ENCODE data around the gene FGF1. TPM values are rescaled to one million over a fixed set of nuclear protein-coding genes. Genes with fewer than 3 reads are reported as not detected.
A peak's percentile ranks its signal among the peaks of the same experiment; 100 is the strongest.

The FGF1 gene
- polyA plus RNA-seq, 1 of the 3 experiments (the other 2 are of a cell fraction): 5.3 TPM

DNA sequence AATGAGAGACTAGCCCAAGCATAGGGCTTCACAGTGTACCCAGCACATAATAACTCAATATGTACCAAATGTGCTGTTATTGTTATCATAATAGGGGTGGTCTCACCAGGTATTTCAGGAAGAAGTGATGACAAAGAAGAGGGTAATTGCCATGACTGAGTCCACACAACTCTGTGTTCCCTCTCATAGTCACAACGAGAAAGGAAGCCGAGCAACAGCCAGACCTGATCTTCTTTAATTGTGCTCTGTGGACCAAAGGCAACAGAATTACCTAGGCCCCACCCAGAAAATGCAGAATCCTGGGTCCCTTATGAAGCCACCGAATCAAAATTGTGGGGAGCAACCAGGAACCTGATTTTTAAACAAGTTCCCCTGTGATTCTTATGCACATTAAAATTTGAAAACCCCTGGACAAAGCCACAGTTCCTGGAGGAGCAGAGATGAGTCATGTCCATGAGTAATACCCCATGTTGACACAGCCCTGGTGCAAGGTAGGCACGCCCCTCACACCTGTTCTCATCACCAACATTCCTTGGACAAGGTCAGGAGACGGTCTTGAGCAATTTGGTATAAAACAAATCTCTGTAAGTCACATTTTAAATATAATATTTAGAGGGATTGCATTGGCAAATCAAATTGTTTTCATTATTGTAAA is 5.2 kb downstream of the FGF1 start:
- H3K4me1 ChIP-seq (ENCODE audit: control insufficient read depth in 1 of 2, insufficient read depth in 2 of 2, low read depth in 1 of 2, low read length in 1 of 2): peaks cover 13 to 15% of the 10 kb centered on the region in 2 experiments; a peak in 3 of 4 replicates
- no peaks in the 10 kb centered on the region for H4K20me1 ChIP-seq (ENCODE audit: insufficient read depth)
- H3K4me3 ChIP-seq (ENCODE audit: low read depth in 2 of 2, low read length in 1 of 2): no peak overlapping the region
- no peaks in the 10 kb centered on the region for H3K36me3 ChIP-seq (replicated peaks in 1 of 2; ENCODE audit: control insufficient read depth in 1 of 2, insufficient read depth in 2 of 2, low read length in 1 of 2)
- no peaks in the 10 kb centered on the region for H3K9me3 ChIP-seq
- H3K4me2 ChIP-seq: no peak overlapping the region
- H3K27ac ChIP-seq (ENCODE audit: low read depth in 2 of 2, low read length in 1 of 2): no peak overlapping the region
- H3K27me3 ChIP-seq (ENCODE audit: insufficient read depth): no peaks in the 10 kb centered on the region
- no peak overlapping the region for H2AFZ ChIP-seq (ENCODE audit: low read depth)
- CTCF ChIA-PET: interaction anchor here (0.7 to 2.5 kb wide), 3 partner anchors 16 to 208 kb away, joined by 3 to 20 read pairs (median 4); no protein-coding TSS in a partner anchor
- TF ChIP-seq RAD21 (IDR thresholded peaks at IDR 0.05; ENCODE audit: low read length): no peak
- peak; percentile 52 for TF ChIP-seq TCF12 (IDR thresholded peaks at IDR 0.05)
- TF ChIP-seq NFIC (IDR thresholded peaks at IDR 0.05; ENCODE audit: borderline replicate concordance): no peak
- TF ChIP-seq JUND (IDR thresholded peaks at IDR 0.05): peak; percentile 55; the same call in 1 of the 2 replicates
- no peak for TF ChIP-seq FOXM1 (IDR thresholded peaks at IDR 0.05; ENCODE audit: low read depth)
- no peak for TF ChIP-seq TEAD4 (IDR thresholded peaks at IDR 0.05; ENCODE audit: borderline replicate concordance, insufficient read depth)
- TF ChIP-seq CHD2 (IDR thresholded peaks at IDR 0.05; ENCODE audit: low read length, partially characterized antibody): no peak
- TF ChIP-seq, protein P1, sequence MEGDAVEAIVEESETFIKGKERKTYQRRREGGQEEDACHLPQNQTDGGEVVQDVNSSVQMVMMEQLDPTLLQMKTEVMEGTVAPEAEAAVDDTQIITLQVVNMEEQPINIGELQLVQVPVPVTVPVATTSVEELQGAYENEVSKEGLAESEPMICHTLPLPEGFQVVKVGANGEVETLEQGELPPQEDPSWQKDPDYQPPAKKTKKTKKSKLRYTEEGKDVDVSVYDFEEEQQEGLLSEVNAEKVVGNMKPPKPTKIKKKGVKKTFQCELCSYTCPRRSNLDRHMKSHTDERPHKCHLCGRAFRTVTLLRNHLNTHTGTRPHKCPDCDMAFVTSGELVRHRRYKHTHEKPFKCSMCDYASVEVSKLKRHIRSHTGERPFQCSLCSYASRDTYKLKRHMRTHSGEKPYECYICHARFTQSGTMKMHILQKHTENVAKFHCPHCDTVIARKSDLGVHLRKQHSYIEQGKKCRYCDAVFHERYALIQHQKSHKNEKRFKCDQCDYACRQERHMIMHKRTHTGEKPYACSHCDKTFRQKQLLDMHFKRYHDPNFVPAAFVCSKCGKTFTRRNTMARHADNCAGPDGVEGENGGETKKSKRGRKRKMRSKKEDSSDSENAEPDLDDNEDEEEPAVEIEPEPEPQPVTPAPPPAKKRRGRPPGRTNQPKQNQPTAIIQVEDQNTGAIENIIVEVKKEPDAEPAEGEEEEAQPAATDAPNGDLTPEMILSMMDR (IDR thresholded peaks at IDR 0.05): no peak
- no peak for TF ChIP-seq EZH2phosphoT487 (IDR thresholded peaks at IDR 0.05; ENCODE audit: borderline replicate concordance, low read depth)
- TF ChIP-seq RFX5 (IDR thresholded peaks at IDR 0.05; ENCODE audit: low read length): no peak
- TF ChIP-seq, protein P2, sequence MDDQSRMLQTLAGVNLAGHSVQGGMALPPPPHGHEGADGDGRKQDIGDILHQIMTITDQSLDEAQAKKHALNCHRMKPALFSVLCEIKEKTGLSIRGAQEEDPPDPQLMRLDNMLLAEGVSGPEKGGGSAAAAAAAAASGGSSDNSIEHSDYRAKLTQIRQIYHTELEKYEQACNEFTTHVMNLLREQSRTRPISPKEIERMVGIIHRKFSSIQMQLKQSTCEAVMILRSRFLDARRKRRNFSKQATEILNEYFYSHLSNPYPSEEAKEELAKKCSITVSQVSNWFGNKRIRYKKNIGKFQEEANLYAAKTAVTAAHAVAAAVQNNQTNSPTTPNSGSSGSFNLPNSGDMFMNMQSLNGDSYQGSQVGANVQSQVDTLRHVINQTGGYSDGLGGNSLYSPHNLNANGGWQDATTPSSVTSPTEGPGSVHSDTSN (IDR thresholded peaks at IDR 0.05): no peak
- TF ChIP-seq FOXJ3 (CRISPR knock-in tag; IDR thresholded peaks at IDR 0.05): no peak
- no peak for TF ChIP-seq EP300 (IDR thresholded peaks at IDR 0.05; ENCODE audit: borderline replicate concordance in 1 of 2, low read depth in 1 of 2, low read length in 1 of 2)
- no peak for TF ChIP-seq MXI1 (IDR thresholded peaks at IDR 0.05; ENCODE audit: low read depth, low read length)
- no peak for TF ChIP-seq NRF1 (IDR thresholded peaks at IDR 0.05; ENCODE audit: low read depth, low read length)
- TF ChIP-seq, protein P3, sequence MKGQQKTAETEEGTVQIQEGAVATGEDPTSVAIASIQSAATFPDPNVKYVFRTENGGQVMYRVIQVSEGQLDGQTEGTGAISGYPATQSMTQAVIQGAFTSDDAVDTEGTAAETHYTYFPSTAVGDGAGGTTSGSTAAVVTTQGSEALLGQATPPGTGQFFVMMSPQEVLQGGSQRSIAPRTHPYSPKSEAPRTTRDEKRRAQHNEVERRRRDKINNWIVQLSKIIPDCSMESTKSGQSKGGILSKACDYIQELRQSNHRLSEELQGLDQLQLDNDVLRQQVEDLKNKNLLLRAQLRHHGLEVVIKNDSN (IDR thresholded peaks at IDR 0.05; ENCODE audit: borderline replicate concordance, low read depth): no peak
- no peak for TF ChIP-seq RCOR1 (IDR thresholded peaks at IDR 0.05; ENCODE audit: low read length)
- TF ChIP-seq GATA2 (CRISPR knock-in tag; IDR thresholded peaks at IDR 0.05): no peak
- peak; percentile 73 for TF ChIP-seq FOSL2 (IDR thresholded peaks at IDR 0.05; ENCODE audit: borderline replicate concordance, low read depth)
- TF ChIP-seq POLR2AphosphoS5 (IDR thresholded peaks at IDR 0.05; ENCODE audit: low read depth, low read length): no peak
- TF ChIP-seq, protein P4, sequence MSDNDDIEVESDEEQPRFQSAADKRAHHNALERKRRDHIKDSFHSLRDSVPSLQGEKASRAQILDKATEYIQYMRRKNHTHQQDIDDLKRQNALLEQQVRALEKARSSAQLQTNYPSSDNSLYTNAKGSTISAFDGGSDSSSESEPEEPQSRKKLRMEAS (IDR thresholded peaks at IDR 0.05; ENCODE audit: low read depth): no peak
- no peak for TF ChIP-seq MEF2A (IDR thresholded peaks at IDR 0.05; ENCODE audit: borderline replicate concordance, low read depth)
- DNase-seq: no peak
- H3F3A ChIP-seq (replicated peaks; ENCODE audit: insufficient read depth): peaks cover 3% of the 10 kb centered on the region
- WGBS (ENCODE audit: low lambda C conversion rate): 89% methylated on average over 5 of the region's 5 CpGs
- H3K79me2 ChIP-seq (ENCODE audit: insufficient read depth): no peaks in the 10 kb centered on the region
- POLR2A ChIA-PET: no interaction called here
- H3K9me2 ChIP-seq: no peaks in the 10 kb centered on the region
- H3K9ac ChIP-seq: no peak overlapping the region
